GM12878 (cell line): ENCODE results near the gene EFCAB11. TPM values are rescaled to one million over a fixed set of nuclear protein-coding genes. Genes with fewer than 3 reads are reported as not detected.

Source experiments
- ATAC-seq: fragments of 200-7000 bp; cut with Tn5 transposase; 3 replicates; pipeline ENCODE4 v1.9.1; 2020; ENCODE audit warnings: mild to moderate bottlenecking, moderate library complexity
- BruUV-seq: library from RNA; stranded (reverse); fragments of 400-500 nt; replicated peaks from 2 replicates; lab custom pipeline; 2021; lab: Mats Ljungman, UMichigan
- CTCF ChIA-PET: fragments of 300-600 bp; sonication (Branson Sonifier 250); formaldehyde crosslinking; extraction: SDS; loops from one replicate; lab custom pipeline; 2021; ENCODE audit warnings: inconsistent platforms; lab: Yijun Ruan, JAX
- POLR2A ChIA-PET: fragments of 350-600 bp; formaldehyde crosslinking; extraction: SDS; loops from one replicate; lab custom pipeline; 2021; ENCODE audit warnings: inconsistent platforms; lab: Charles Lee
- RAD21 ChIA-PET: fragments of 300-600 bp; sonication (Branson Sonifier 250); formaldehyde crosslinking; loops from one replicate; lab custom pipeline; 2023; ENCODE audit warnings: antibody characterized with exemption; ENCODE audit not compliant: unreplicated experiment; lab: Charles Lee
- SMC1A ChIA-PET: fragments of 300-600 bp; sonication (Branson Sonifier 250); formaldehyde crosslinking; loops from one replicate; lab custom pipeline; 2023; ENCODE audit not compliant: unreplicated experiment, uncharacterized antibody; lab: Charles Lee
- DNase-seq: peaks from one replicate; pipeline ENCODE4 v3.0.0-alpha.2; 2011; ENCODE audit warnings: low read depth, low spot score
- FAIRE-seq: peaks from 3 replicates; lab custom pipeline; 2011; peaks lifted over from hg19 to GRCh38; lab: Jason Lieb, UNC
- H2AFZ ChIP-seq: 2 replicates; pipeline ENCODE4 v1.6.0; 2011; ENCODE audit warnings: low read depth, low read length, control low read depth; ENCODE audit not compliant: control insufficient read depth
- H3K27ac ChIP-seq: 2 replicates; pipeline ENCODE4 v1.5.1; 2011; ENCODE audit warnings: control low read depth; ENCODE audit not compliant: control insufficient read depth, insufficient read depth
- H3K27me3 ChIP-seq, 2 experiments: replicated peaks in 1 of 2; 2 replicates each; pipeline versions ENCODE4 v1.6.0 to v1.6.1; 2011; ENCODE audit warnings: low read length in 1 of 2; ENCODE audit not compliant: control insufficient read depth in 2 of 2, insufficient read depth in 2 of 2
- H3K36me3 ChIP-seq, 2 experiments: 2 replicates each; pipeline ENCODE4 v1.5.1; 2011; ENCODE audit warnings: low read length in 1 of 2; ENCODE audit not compliant: control insufficient read depth in 2 of 2, insufficient read depth in 2 of 2
- H3K4me1 ChIP-seq: 2 replicates; pipeline ENCODE4 v1.6.1; 2011; ENCODE audit warnings: mild to moderate bottlenecking, low read length, moderate library complexity, mixed read lengths; ENCODE audit not compliant: control insufficient read depth, insufficient read depth
- H3K4me2 ChIP-seq: 2 replicates; pipeline ENCODE4 v1.6.0; 2011; ENCODE audit warnings: control low read depth; ENCODE audit not compliant: control insufficient read depth, insufficient read depth
- H3K4me3 ChIP-seq: fragments of 200-600 bp; sonication (generic); 2 replicates; pipeline ENCODE4 v1.5.1; 2016
- H3K79me2 ChIP-seq: 2 replicates; pipeline ENCODE4 v1.6.0; 2011; ENCODE audit warnings: low read length; ENCODE audit not compliant: control insufficient read depth, insufficient read depth
- H3K9ac ChIP-seq: 2 replicates; pipeline ENCODE4 v1.8.0; 2011; ENCODE audit warnings: low read length, control low read depth, mixed read lengths; ENCODE audit not compliant: control insufficient read depth, insufficient read depth
- H3K9me3 ChIP-seq: replicated peaks from 3 replicates; pipeline ENCODE4 v1.5.1; 2011; ENCODE audit warnings: mild to moderate bottlenecking, low read length; ENCODE audit not compliant: control insufficient read depth, insufficient read depth
- H4K20me1 ChIP-seq: 2 replicates; pipeline ENCODE4 v1.6.0; 2011; ENCODE audit not compliant: control insufficient read depth, insufficient read depth
- POLR2AphosphoS2 ChIP-seq: IDR thresholded peaks from 2 replicates; pipeline ENCODE4 v1.6.1; 2011; ENCODE audit warnings: low read depth, mild to moderate bottlenecking, low read length, improper control_type of control experiment, moderate library complexity
- RBBP5 ChIP-seq: fragments of 200-600 bp; sonication (generic); conservative IDR thresholded peaks from 2 replicates; pipeline ENCODE4 v1.6.1; 2016
- SMARCA5 ChIP-seq: fragments of 450-650 bp; IDR thresholded peaks from 2 replicates; pipeline ENCODE4 v1.6.1; 2017; ENCODE audit warnings: mild to moderate bottlenecking
- STAT3 ChIP-seq: IDR thresholded peaks from 2 replicates; pipeline ENCODE4 v1.6.1; 2011; ENCODE audit warnings: low read depth, low read length, improper control_type of control experiment
- WGBS: methylation state at CpG from one replicate; pipeline ENCODE4 v1.1.6; 2016; ENCODE audit warnings: low lambda C conversion rate; ENCODE audit not compliant: insufficient replicate concordance, insufficient coverage; ENCODE audit errors: missing lambda C conversion rate; 5-methylcytosine and 5-hydroxymethylcytosine counted together
- in situ Hi-C: fragments of 300-500 bp; cut with MboI; formaldehyde crosslinking; loops from 9 replicates; pipeline ENCODE4 v1.14.3; 2018; ENCODE audit warnings: mixed read lengths
- intact Hi-C: fragments of 100-400 bp; cut with micrococcal nuclease; formaldehyde crosslinking; loops from one replicate; pipeline ENCODE4 v1.14.2; 2022; ENCODE audit not compliant: unreplicated experiment
- polyA plus RNA-seq, 11 experiments: library from polyadenylated mRNA; depleted of rRNA in 4 of 11; unstranded in 6 of 11; stranded (reverse) in 5 of 11; fragments of >200 nt; fragmentation: Nextera tagmentation in 4 of 11; fragmentation: Illumina TruSeq in 1 of 11; extraction: Ambion mirVana in 4 of 11; extraction: Trizol in 1 of 11; gene quantifications; 1 replicate in 1 of 11; 2 replicates in 10 of 11; pipeline versions ENCODE4 v1.2.1 to v1.2.3, GENCODE V29; 2011 to 2016; ENCODE audit warnings: inconsistent platforms in 2 of 11, missing spikeins in 2 of 11, low read depth in 1 of 11
- total RNA-seq, 4 experiments: library from RNA; depleted of rRNA in 3 of 4; stranded (reverse); fragments of >200 nt in 3 of 4; fragmentation: Illumina TruSeq in 1 of 4; extraction: Trizol in 1 of 4; gene quantifications; 2 replicates each; pipeline versions ENCODE4 v1.2.1 to v1.2.3, GENCODE V29; 2013 to 2021
- TF ChIP-seq, protein P1 (sequence below): fragments of 450-650 bp; formaldehyde crosslinking; IDR thresholded peaks from 2 replicates; pipeline ENCODE4 v1.4.0; 2020; ENCODE audit warnings: mild to moderate bottlenecking, moderate library complexity
- TF ChIP-seq, protein P2 (sequence below): fragments of 450-650 bp; IDR thresholded peaks from 2 replicates; pipeline ENCODE4 v1.6.1; 2017; ENCODE audit warnings: mild to moderate bottlenecking, moderate library complexity
- TF ChIP-seq, protein P3 (sequence below): IDR thresholded peaks from 2 replicates; pipeline ENCODE4 v1.6.1; 2011; ENCODE audit warnings: low read depth, low read length, improper control_type of control experiment, borderline replicate concordance

EFCAB11 gene
- total and polyA plus RNA-seq, 10 of the 15 experiments (the other 5 are each of a cell fraction or from before 2014, with no cell fraction given), result 8.6 to 37.4 (median 18.0) TPM

DNA sequence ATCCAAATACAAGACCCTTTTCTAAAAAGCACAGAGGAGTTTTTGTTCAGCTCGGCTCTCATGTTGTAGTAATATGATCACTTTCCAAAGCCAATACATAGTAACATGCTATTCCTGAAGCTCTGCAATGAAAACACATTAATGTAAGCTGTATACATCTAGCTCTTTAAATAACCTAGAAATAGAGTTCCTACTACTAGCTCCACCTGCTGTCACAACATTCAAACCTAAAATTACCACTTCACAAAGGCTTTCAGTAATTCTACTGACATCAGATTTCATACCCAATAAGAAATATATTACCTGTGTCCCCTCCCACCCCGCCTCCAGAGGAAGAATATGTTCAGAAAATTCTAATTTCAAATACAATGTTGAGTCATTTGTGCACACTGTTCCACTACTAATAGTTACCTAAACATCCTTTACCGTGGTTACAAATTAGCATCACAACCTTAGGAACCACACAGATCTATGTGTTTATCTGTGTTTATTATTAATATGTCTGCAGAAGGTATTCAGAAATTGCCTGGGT, 17.8 kb downstream of the EFCAB11 start:
- Histone ChIP-seq H3K4me3 (no peak overlapping the region), H3K9me3 (no peaks in the 10 kb centered on the region), H3K27ac (no peak overlapping the region), H2AFZ (no peak overlapping the region)
- 53% methylated on average over 3 of the region's 3 CpGs for WGBS
- no peak for ATAC-seq
- RAD21 ChIA-PET, result no interaction called here
- in situ Hi-C loops, result no loop called here
- no TSS peak for BruUV-seq
- TF ChIP-seq STAT3, result no peak
- TF ChIP-seq RBBP5, result no peak
- no peak for TF ChIP-seq SMARCA5
- TF ChIP-seq, all 136 proteins: peak for 0
- Histone ChIP-seq H3K36me3 (no peaks in the 10 kb centered on the region; a peak in 2 of 4 replicates), H3K9ac (no peak overlapping the region), H4K20me1 (no peaks in the 10 kb centered on the region), H3K27me3 (no peaks in the 10 kb centered on the region), H3K79me2 (no peaks in the 10 kb centered on the region), H3K4me1 (no peaks in the 10 kb centered on the region), H3K4me2 (no peak overlapping the region)
- DNase-seq, result no peak
- no peak for FAIRE-seq
- intact Hi-C loops, result no loop called here
- SMC1A ChIA-PET, result interaction anchor here (0.6 to 1.5 kb wide), 3 partner anchors 29 to 895 kb away, joined by 3 to 5 read pairs (median 5); no protein-coding TSS in a partner anchor
- POLR2A ChIA-PET, result no interaction called here
- CTCF ChIA-PET, result interaction anchor here (0.9 to 6.6 kb wide), 6 partner anchors 10 to 908 kb away, joined by 3 to 62 read pairs (median 4); no protein-coding TSS in a partner anchor

DNA sequence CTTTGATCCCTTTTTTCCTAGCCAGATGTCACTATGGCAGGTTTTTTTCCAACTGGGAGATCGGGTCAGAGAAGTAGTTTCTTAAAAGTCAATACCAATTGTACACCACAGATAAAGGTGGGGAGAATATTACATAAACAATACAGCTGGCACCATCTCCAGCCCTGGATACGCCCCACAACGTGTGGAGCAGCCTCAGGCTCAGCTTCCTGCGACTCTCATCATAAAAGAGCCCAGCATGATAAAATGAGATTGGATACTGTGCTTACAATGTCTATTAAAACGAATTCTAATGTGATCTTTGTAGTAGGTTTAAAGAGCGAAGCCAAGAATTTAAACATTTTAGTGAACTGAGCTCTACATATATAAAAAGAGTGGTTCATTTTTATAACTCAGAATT, 21.5 kb downstream of the EFCAB11 start:
- ChIA-PET POLR2A (no interaction called here), SMC1A (interaction anchor here (1.0 kb wide), 1 partner anchor 905 kb away, joined by 3 read pairs; no protein-coding TSS in a partner anchor), CTCF (interaction anchor here (1.3 kb wide), 1 partner anchor 40 kb away, joined by 5 read pairs; no protein-coding TSS in a partner anchor), RAD21 (no interaction called here)
- no peak for FAIRE-seq
- no peaks in the 10 kb centered on the region for H3K27me3 ChIP-seq
- no peak overlapping the region for H3K9ac ChIP-seq
- ATAC-seq, result no peak
- H3K9me3 ChIP-seq, result no peaks in the 10 kb centered on the region
- H4K20me1 ChIP-seq, result no peaks in the 10 kb centered on the region
- 80% methylated on average over 6 of the region's 6 CpGs for WGBS
- no peak for DNase-seq
- H3K36me3 ChIP-seq, result no peaks in the 10 kb centered on the region; a peak in 2 of 4 replicates
- no peaks in the 10 kb centered on the region for H3K4me1 ChIP-seq
- H3K4me3 ChIP-seq, result no peak overlapping the region
- no peak overlapping the region for H3K4me2 ChIP-seq
- intact Hi-C loops (no loop called here), in situ Hi-C loops (no loop called here)
- H2AFZ ChIP-seq, result no peak overlapping the region
- no peaks in the 10 kb centered on the region for H3K79me2 ChIP-seq
- H3K27ac ChIP-seq, result no peak overlapping the region
- no TSS peak for BruUV-seq
- TF ChIP-seq, protein P1, sequence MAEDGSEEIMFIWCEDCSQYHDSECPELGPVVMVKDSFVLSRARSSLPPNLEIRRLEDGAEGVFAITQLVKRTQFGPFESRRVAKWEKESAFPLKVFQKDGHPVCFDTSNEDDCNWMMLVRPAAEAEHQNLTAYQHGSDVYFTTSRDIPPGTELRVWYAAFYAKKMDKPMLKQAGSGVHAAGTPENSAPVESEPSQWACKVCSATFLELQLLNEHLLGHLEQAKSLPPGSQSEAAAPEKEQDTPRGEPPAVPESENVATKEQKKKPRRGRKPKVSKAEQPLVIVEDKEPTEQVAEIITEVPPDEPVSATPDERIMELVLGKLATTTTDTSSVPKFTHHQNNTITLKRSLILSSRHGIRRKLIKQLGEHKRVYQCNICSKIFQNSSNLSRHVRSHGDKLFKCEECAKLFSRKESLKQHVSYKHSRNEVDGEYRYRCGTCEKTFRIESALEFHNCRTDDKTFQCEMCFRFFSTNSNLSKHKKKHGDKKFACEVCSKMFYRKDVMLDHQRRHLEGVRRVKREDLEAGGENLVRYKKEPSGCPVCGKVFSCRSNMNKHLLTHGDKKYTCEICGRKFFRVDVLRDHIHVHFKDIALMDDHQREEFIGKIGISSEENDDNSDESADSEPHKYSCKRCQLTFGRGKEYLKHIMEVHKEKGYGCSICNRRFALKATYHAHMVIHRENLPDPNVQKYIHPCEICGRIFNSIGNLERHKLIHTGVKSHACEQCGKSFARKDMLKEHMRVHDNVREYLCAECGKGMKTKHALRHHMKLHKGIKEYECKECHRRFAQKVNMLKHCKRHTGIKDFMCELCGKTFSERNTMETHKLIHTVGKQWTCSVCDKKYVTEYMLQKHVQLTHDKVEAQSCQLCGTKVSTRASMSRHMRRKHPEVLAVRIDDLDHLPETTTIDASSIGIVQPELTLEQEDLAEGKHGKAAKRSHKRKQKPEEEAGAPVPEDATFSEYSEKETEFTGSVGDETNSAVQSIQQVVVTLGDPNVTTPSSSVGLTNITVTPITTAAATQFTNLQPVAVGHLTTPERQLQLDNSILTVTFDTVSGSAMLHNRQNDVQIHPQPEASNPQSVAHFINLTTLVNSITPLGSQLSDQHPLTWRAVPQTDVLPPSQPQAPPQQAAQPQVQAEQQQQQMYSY (CRISPR knock-in tag), result no peak
- TF ChIP-seq, protein P2, sequence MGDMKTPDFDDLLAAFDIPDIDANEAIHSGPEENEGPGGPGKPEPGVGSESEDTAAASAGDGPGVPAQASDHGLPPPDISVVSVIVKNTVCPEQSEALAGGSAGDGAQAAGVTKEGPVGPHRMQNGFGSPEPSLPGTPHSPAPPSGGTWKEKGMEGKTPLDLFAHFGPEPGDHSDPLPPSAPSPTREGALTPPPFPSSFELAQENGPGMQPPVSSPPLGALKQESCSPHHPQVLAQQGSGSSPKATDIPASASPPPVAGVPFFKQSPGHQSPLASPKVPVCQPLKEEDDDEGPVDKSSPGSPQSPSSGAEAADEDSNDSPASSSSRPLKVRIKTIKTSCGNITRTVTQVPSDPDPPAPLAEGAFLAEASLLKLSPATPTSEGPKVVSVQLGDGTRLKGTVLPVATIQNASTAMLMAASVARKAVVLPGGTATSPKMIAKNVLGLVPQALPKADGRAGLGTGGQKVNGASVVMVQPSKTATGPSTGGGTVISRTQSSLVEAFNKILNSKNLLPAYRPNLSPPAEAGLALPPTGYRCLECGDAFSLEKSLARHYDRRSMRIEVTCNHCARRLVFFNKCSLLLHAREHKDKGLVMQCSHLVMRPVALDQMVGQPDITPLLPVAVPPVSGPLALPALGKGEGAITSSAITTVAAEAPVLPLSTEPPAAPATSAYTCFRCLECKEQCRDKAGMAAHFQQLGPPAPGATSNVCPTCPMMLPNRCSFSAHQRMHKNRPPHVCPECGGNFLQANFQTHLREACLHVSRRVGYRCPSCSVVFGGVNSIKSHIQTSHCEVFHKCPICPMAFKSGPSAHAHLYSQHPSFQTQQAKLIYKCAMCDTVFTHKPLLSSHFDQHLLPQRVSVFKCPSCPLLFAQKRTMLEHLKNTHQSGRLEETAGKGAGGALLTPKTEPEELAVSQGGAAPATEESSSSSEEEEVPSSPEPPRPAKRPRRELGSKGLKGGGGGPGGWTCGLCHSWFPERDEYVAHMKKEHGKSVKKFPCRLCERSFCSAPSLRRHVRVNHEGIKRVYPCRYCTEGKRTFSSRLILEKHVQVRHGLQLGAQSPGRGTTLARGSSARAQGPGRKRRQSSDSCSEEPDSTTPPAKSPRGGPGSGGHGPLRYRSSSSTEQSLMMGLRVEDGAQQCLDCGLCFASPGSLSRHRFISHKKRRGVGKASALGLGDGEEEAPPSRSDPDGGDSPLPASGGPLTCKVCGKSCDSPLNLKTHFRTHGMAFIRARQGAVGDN, result no peak
- TF ChIP-seq, protein P3, sequence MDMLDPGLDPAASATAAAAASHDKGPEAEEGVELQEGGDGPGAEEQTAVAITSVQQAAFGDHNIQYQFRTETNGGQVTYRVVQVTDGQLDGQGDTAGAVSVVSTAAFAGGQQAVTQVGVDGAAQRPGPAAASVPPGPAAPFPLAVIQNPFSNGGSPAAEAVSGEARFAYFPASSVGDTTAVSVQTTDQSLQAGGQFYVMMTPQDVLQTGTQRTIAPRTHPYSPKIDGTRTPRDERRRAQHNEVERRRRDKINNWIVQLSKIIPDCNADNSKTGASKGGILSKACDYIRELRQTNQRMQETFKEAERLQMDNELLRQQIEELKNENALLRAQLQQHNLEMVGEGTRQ, result no peak
- TF ChIP-seq POLR2AphosphoS2, result no peak
